Measurements from ENCODE around the gene ATPAF2.
"Not testable (repeated sequence)": the region's sequence is repeated elsewhere in the genome, so short reads cannot be mapped to it uniquely, and the experiment has no call there.

The ATPAF2 gene

GRCh38 chr17:18008496-18009268 lies 30.3 kb downstream of the ATPAF2 start:
- peak; percentile 83 for DNase-seq

GRCh38 chr17:18006495-18007239 lies 32.3 kb downstream of the ATPAF2 start:
- no peak for DNase-seq

GRCh38 chr17:18005496-18005895 lies 33.5 kb downstream of the ATPAF2 start:
- no peak for DNase-seq

GRCh38 chr17:18004884-18005305 lies 34.1 kb downstream of the ATPAF2 start:
- no peak for DNase-seq

- DNase-seq = no peak
Measured at GRCh38 chr17:18004345-18004744, 34.6 kb downstream of the ATPAF2 start.

- no peak for DNase-seq
Measured at GRCh38 chr17:18002171-18002570, 36.8 kb downstream of the ATPAF2 start.

GRCh38 chr17:18000030-18000408 lies 38.9 kb downstream of the ATPAF2 start:
- DNase-seq = no peak

GRCh38 chr17:17999364-18000029 lies 39.5 kb downstream of the ATPAF2 start:
- no peak for DNase-seq

GRCh38 chr17:17998934-17999333 lies 40.0 kb downstream of the ATPAF2 start:
- no peak for DNase-seq

GRCh38 chr17:17995887-17996286 lies 43.1 kb downstream of the ATPAF2 start:
- DNase-seq = not testable (repeated sequence)

GRCh38 chr17:17994271-17995069 lies 44.5 kb downstream of the ATPAF2 start:
- peak; percentile 19 for DNase-seq

GRCh38 chr17:17993852-17994251 lies 45.1 kb downstream of the ATPAF2 start:
- DNase-seq = no peak

GRCh38 chr17:17993366-17993765 lies 45.6 kb downstream of the ATPAF2 start:
- no peak for DNase-seq

GRCh38 chr17:17990282-17990681 lies 48.7 kb downstream of the ATPAF2 start:
- DNase-seq = peak; percentile 9

- no peak for DNase-seq
Measured at GRCh38 chr17:17989618-17990017, 49.4 kb downstream of the ATPAF2 start.

GRCh38 chr17:17989081-17989480 lies 49.9 kb downstream of the ATPAF2 start:
- no peak for DNase-seq

- no peak for DNase-seq
Measured at GRCh38 chr17:17988427-17988945, 50.5 kb downstream of the ATPAF2 start.

GRCh38 chr17:17987901-17988300 lies 51.1 kb downstream of the ATPAF2 start:
- DNase-seq = no peak

- no peak for DNase-seq
Measured at GRCh38 chr17:17987187-17987896, 51.6 kb downstream of the ATPAF2 start.

GRCh38 chr17:17985555-17985954 lies 53.4 kb downstream of the ATPAF2 start:
- no peak for DNase-seq

GRCh38 chr17:17985153-17985552 lies 53.8 kb downstream of the ATPAF2 start:
- no peak for DNase-seq

- DNase-seq = no peak
Measured at GRCh38 chr17:17983776-17984175, 55.2 kb downstream of the ATPAF2 start.

All from NCI-H226 (cell line).